WTC11 (cell line): ENCODE measurements around the gene GFPT2. TPM values are rescaled to one million over a fixed set of nuclear protein-coding genes. Genes with fewer than 3 reads are reported as not detected.

Experiments used
- ATAC-seq: fragments of 200-7000 bp; cut with Tn5 transposase; 2 replicates; pipeline ENCODE4 v1.10.0; 2021; ENCODE audit warnings: mild to moderate bottlenecking, moderate library complexity
- CTCF ChIA-PET: fragments of 300-600 bp; sonication (Branson Sonifier 250); formaldehyde crosslinking; loops from one replicate; lab custom pipeline; 2021; ENCODE audit warnings: antibody characterized with exemption; lab: Charles Lee
- POLR2A ChIA-PET: fragments of 350-600 bp; sonication (Branson Sonifier 250); formaldehyde crosslinking; loops from one replicate; lab custom pipeline; 2021; ENCODE audit warnings: antibody characterized with exemption; lab: Charles Lee
- DNase-seq: peaks from one replicate; pipeline ENCODE4 v3.0.0; 2021; ENCODE audit warnings: low spot score
- H3K27ac Mint-ChIP-seq: 2 replicates; pipeline ENCODE4 v1.8.0; 2021; ENCODE audit warnings: mixed read lengths
- H3K27me3 Mint-ChIP-seq: 2 replicates; pipeline ENCODE4 v1.8.0; 2021; ENCODE audit warnings: low read depth, mild to moderate bottlenecking, moderate library complexity, mixed read lengths
- H3K36me3 Mint-ChIP-seq: 2 replicates; pipeline ENCODE4 v1.8.0; 2021; ENCODE audit warnings: mixed read lengths
- H3K4me1 Mint-ChIP-seq: 2 replicates; pipeline ENCODE4 v1.8.0; 2022; ENCODE audit warnings: mixed read lengths
- H3K4me3 Mint-ChIP-seq: 2 replicates; pipeline ENCODE4 v1.8.0; 2021; ENCODE audit warnings: mild to moderate bottlenecking, moderate library complexity, mixed read lengths
- H3K9me3 Mint-ChIP-seq: 2 replicates; pipeline ENCODE4 v1.8.0; 2021; ENCODE audit warnings: mixed read lengths
- AR ChIP-seq: fragments of 250-450 bp; sonication (Bioruptor Pico); IDR thresholded peaks from 2 replicates; pipeline ENCODE4 v1.9.0; 2021; ENCODE audit warnings: mild to moderate bottlenecking
- ARID4B ChIP-seq: sonication (generic); formaldehyde crosslinking; IDR thresholded peaks from 2 replicates; pipeline ENCODE4 v1.8.0; 2023; ENCODE audit warnings: missing genetic modification reagents, mild to moderate bottlenecking, borderline replicate concordance
- ATF1 ChIP-seq: sonication (generic); formaldehyde crosslinking; IDR thresholded peaks from 2 replicates; pipeline ENCODE4 v1.8.1; 2023; ENCODE audit warnings: mild to moderate bottlenecking, moderate library complexity, missing genetic modification reagents
- CREM ChIP-seq: sonication (generic); formaldehyde crosslinking; IDR thresholded peaks from 2 replicates; pipeline ENCODE4 v1.8.1; 2022; ENCODE audit warnings: mild to moderate bottlenecking, missing genetic modification reagents, moderate library complexity
- CTCF ChIP-seq: fragments of 200-600 bp; IDR thresholded peaks from 2 replicates; pipeline ENCODE4 v1.8.0; 2022; ENCODE audit warnings: antibody characterized with exemption
- ELF4 ChIP-seq: sonication (generic); formaldehyde crosslinking; IDR thresholded peaks from 2 replicates; pipeline ENCODE4 v1.8.1; 2022; ENCODE audit warnings: low read depth, mild to moderate bottlenecking, moderate library complexity, missing genetic modification reagents
- FOXP1 ChIP-seq: sonication (generic); formaldehyde crosslinking; IDR thresholded peaks from 2 replicates; pipeline ENCODE4 v1.8.0; 2022; ENCODE audit warnings: missing genetic modification reagents, mild to moderate bottlenecking, moderate library complexity, borderline replicate concordance
- JAZF1 ChIP-seq: fragments of 250-450 bp; sonication (Bioruptor Pico); IDR thresholded peaks from 2 replicates; pipeline ENCODE4 v1.9.0; 2021; ENCODE audit warnings: moderate library complexity, mild to moderate bottlenecking, inconsistent platforms
- MAX ChIP-seq: sonication (generic); formaldehyde crosslinking; IDR thresholded peaks from 2 replicates; pipeline ENCODE4 v1.8.0; 2022; ENCODE audit warnings: mild to moderate bottlenecking, missing genetic modification reagents
- MXD4 ChIP-seq: fragments of 250-450 bp; sonication (Bioruptor Pico); IDR thresholded peaks from 2 replicates; pipeline ENCODE4 v1.8.0; 2021; ENCODE audit warnings: mild to moderate bottlenecking, moderate library complexity, borderline replicate concordance
- NFATC4 ChIP-seq: fragments of 250-450 bp; sonication (Bioruptor Pico); IDR thresholded peaks from 2 replicates; pipeline ENCODE4 v1.9.0; 2021; ENCODE audit warnings: mild to moderate bottlenecking
- NFYB ChIP-seq: sonication (generic); formaldehyde crosslinking; conservative IDR thresholded peaks from 2 replicates; pipeline ENCODE4 v1.8.0; 2022; ENCODE audit warnings: low read depth, missing genetic modification reagents
- PRRX2 ChIP-seq: fragments of 250-450 bp; sonication (Bioruptor Pico); IDR thresholded peaks from 2 replicates; pipeline ENCODE4 v1.8.0; 2021; ENCODE audit warnings: mild to moderate bottlenecking
- RELA ChIP-seq: sonication (generic); formaldehyde crosslinking; IDR thresholded peaks from 2 replicates; pipeline ENCODE4 v1.8.1; 2022; ENCODE audit warnings: missing genetic modification reagents, mild to moderate bottlenecking, borderline replicate concordance
- SMAD4 ChIP-seq: sonication (generic); formaldehyde crosslinking; IDR thresholded peaks from 2 replicates; pipeline ENCODE4 v1.8.0; 2022; ENCODE audit warnings: mild to moderate bottlenecking, missing genetic modification reagents
- SP1 ChIP-seq: sonication (generic); formaldehyde crosslinking; conservative IDR thresholded peaks from 2 replicates; pipeline ENCODE4 v1.8.1; 2022; ENCODE audit warnings: missing genetic modification reagents
- TEAD4 ChIP-seq: sonication (generic); formaldehyde crosslinking; IDR thresholded peaks from 2 replicates; pipeline ENCODE4 v1.8.0; 2022; ENCODE audit warnings: mild to moderate bottlenecking, missing genetic modification reagents
- ZNF263 ChIP-seq: sonication (generic); formaldehyde crosslinking; IDR thresholded peaks from 2 replicates; pipeline ENCODE4 v1.8.1; 2022; ENCODE audit warnings: low read depth, mild to moderate bottlenecking, moderate library complexity, missing genetic modification reagents
- ZNF423 ChIP-seq: fragments of 250-450 bp; sonication (Bioruptor Pico); IDR thresholded peaks from 2 replicates; pipeline ENCODE4 v2.1.2; 2022; ENCODE audit warnings: mild to moderate bottlenecking, moderate library complexity
- total RNA-seq: library from RNA; stranded (reverse); gene quantifications from 3 replicates; pipeline ENCODE4 v1.2.3, GENCODE V29; 2021
- TF ChIP-seq, protein P1 (sequence below): sonication (generic); formaldehyde crosslinking; IDR thresholded peaks from 2 replicates; pipeline ENCODE4 v1.8.1; 2022; ENCODE audit warnings: missing genetic modification reagents, borderline replicate concordance
- TF ChIP-seq, protein P2 (sequence below): sonication (generic); formaldehyde crosslinking; IDR thresholded peaks from 2 replicates; pipeline ENCODE4 v1.8.1; 2023; ENCODE audit warnings: mild to moderate bottlenecking, missing genetic modification reagents
- TF ChIP-seq, protein P3 (sequence below): fragments of 250-450 bp; sonication (Bioruptor Pico); IDR thresholded peaks from 2 replicates; pipeline ENCODE4 v1.9.0; 2021; ENCODE audit warnings: moderate library complexity, mild to moderate bottlenecking, inconsistent platforms, borderline replicate concordance

GFPT2 gene
- total RNA-seq, 1 experiment from 2014 or later, result 124 TPM

DNA sequence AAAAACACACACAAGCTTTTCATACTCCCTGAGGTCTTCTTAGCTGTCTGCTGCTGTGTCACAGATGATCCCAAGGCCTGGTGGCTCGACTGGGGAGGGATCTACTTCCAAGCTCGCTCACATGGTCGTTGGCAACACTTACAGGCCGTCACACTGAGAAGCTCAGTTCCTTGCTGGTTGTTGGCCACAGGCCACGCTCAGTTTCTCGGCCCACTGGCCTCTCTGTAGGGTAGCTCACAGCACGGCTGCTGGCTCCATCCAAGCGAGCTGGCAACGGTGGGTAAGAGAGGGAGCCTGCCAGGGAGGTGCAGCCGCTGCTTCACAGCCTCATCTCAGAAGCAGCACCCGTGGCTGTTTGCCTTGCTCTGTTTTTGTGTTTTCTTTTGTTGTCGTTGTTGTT is 43.8 kb upstream of the GFPT2 start (continued):
- TF ChIP-seq MAX (CRISPR knock-in tag) (no peak), SMAD4 (no peak), AR (CRISPR knock-in tag) (no peak), TEAD4 (no peak), ATF1 (CRISPR knock-in tag) (no peak)
- TF ChIP-seq, all 79 proteins: peak for 0

- no peaks in the 10 kb centered on the region for H3K9me3 Mint-ChIP-seq
- H3K4me3 Mint-ChIP-seq, result no peak overlapping the region
- DNase-seq (no peak), ATAC-seq (no peak)
- no peaks in the 10 kb centered on the region for H3K4me1 Mint-ChIP-seq
- H3K27ac Mint-ChIP-seq, result no peak overlapping the region
- no peaks in the 10 kb centered on the region for H3K27me3 Mint-ChIP-seq
- ChIA-PET POLR2A (no interaction called here), CTCF (interaction anchor here (0.6 kb wide), 1 partner anchor 937 kb away, joined by 3 read pairs; no protein-coding TSS in a partner anchor)
- no peaks in the 10 kb centered on the region for H3K36me3 Mint-ChIP-seq
- TF ChIP-seq JAZF1 (CRISPR knock-in tag), result no peak
- no peak for TF ChIP-seq ELF4 (CRISPR knock-in tag)
- TF ChIP-seq, protein P1, sequence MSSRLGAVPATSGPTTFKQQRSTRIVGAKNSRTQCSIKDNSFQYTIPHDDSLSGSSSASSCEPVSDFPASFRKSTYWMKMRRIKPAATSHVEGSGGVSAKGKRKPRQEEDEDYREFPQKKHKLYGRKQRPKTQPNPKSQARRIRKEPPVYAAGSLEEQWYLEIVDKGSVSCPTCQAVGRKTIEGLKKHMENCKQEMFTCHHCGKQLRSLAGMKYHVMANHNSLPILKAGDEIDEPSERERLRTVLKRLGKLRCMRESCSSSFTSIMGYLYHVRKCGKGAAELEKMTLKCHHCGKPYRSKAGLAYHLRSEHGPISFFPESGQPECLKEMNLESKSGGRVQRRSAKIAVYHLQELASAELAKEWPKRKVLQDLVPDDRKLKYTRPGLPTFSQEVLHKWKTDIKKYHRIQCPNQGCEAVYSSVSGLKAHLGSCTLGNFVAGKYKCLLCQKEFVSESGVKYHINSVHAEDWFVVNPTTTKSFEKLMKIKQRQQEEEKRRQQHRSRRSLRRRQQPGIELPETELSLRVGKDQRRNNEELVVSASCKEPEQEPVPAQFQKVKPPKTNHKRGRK (CRISPR knock-in tag), result no peak
- no peak for TF ChIP-seq CTCF
- TF ChIP-seq RELA (CRISPR knock-in tag), result no peak
- TF ChIP-seq PRRX2, result no peak
- TF ChIP-seq, protein P2, sequence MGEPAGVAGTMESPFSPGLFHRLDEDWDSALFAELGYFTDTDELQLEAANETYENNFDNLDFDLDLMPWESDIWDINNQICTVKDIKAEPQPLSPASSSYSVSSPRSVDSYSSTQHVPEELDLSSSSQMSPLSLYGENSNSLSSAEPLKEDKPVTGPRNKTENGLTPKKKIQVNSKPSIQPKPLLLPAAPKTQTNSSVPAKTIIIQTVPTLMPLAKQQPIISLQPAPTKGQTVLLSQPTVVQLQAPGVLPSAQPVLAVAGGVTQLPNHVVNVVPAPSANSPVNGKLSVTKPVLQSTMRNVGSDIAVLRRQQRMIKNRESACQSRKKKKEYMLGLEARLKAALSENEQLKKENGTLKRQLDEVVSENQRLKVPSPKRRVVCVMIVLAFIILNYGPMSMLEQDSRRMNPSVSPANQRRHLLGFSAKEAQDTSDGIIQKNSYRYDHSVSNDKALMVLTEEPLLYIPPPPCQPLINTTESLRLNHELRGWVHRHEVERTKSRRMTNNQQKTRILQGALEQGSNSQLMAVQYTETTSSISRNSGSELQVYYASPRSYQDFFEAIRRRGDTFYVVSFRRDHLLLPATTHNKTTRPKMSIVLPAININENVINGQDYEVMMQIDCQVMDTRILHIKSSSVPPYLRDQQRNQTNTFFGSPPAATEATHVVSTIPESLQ (CRISPR knock-in tag), result no peak
- no peak for TF ChIP-seq CREM (CRISPR knock-in tag)
- no peak for TF ChIP-seq NFATC4 (CRISPR knock-in tag)
- TF ChIP-seq, protein P3, sequence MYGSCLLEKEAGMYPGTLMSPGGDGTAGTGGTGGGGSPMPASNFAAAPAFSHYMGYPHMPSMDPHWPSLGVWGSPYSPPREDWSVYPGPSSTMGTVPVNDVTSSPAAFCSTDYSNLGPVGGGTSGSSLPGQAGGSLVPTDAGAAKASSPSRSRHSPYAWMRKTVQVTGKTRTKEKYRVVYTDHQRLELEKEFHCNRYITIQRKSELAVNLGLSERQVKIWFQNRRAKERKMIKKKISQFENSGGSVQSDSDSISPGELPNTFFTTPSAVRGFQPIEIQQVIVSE, result no peak
- TF ChIP-seq ZNF263 (CRISPR knock-in tag), result no peak
- TF ChIP-seq ARID4B (CRISPR knock-in tag), result no peak
- no peak for TF ChIP-seq MXD4 (CRISPR knock-in tag)
- TF ChIP-seq ZNF423, result no peak
- no peak for TF ChIP-seq NFYB (CRISPR knock-in tag)
- TF ChIP-seq SP1, result no peak
- TF ChIP-seq FOXP1 (CRISPR knock-in tag), result no peak
Measured at GRCh38 chr5:180395540-180396274, 42.6 kb upstream of the GFPT2 start.
